PC-9 (cell line): ENCODE data around the gene GAGE12H. TPM values are rescaled to one million over a fixed set of nuclear protein-coding genes. Genes with fewer than 3 reads are reported as not detected.
"Not testable (repeated sequence)": the region's sequence is repeated elsewhere in the genome, so short reads cannot be mapped to it uniquely, and the experiment has no call there.

Source experiments
- BruUV-seq: library from RNA; stranded (reverse); fragments of 400-500 nt; replicated peaks from 2 replicates; lab custom pipeline; 2021; lab: Mats Ljungman, UMichigan
- CTCF ChIA-PET: fragments of 300-600 bp; sonication (Branson Sonifier 250); formaldehyde crosslinking; loops from one replicate; lab custom pipeline; 2022; ENCODE audit warnings: antibody characterized with exemption; lab: Charles Lee
- POLR2A ChIA-PET: fragments of 300-600 bp; sonication (Branson Sonifier 250); formaldehyde crosslinking; loops from one replicate; lab custom pipeline; 2022; ENCODE audit warnings: antibody characterized with exemption; ENCODE audit not compliant: unreplicated experiment; lab: Charles Lee
- DNase-seq, 2 experiments: peaks; one replicate each; pipeline versions ENCODE4 v3.0.0 to v3.0.0-alpha.2; 2015 to 2022; ENCODE audit warnings: mixed read lengths in 1 of 2
- H2AFZ ChIP-seq: fragments of 200-600 bp; sonication (generic); 2 replicates; pipeline ENCODE4 v1.8.1; 2017; ENCODE audit warnings: antibody characterized with exemption
- H3F3A ChIP-seq: fragments of 200-600 bp; sonication (generic); 2 replicates; pipeline ENCODE4 v1.8.1; 2017; ENCODE audit warnings: antibody characterized with exemption, mild to moderate bottlenecking, low read depth; ENCODE audit not compliant: insufficient read depth
- H3K27ac ChIP-seq: fragments of 200-600 bp; sonication (generic); 2 replicates; pipeline ENCODE4 v1.6.1; 2016; ENCODE audit warnings: mixed run types
- H3K27me3 ChIP-seq: fragments of 200-600 bp; sonication (generic); 2 replicates; pipeline ENCODE4 v1.6.1; 2016; ENCODE audit warnings: low read depth, mixed run types; ENCODE audit not compliant: insufficient read depth
- H3K36me3 ChIP-seq: fragments of 200-600 bp; sonication (generic); 2 replicates; pipeline ENCODE4 v1.6.1; 2016; ENCODE audit warnings: low read depth, mixed run types
- H3K4me1 ChIP-seq: fragments of 200-600 bp; sonication (generic); replicated peaks from 2 replicates; pipeline ENCODE4 v1.6.1; 2016; ENCODE audit warnings: mixed run types; ENCODE audit not compliant: insufficient read depth
- H3K4me2 ChIP-seq: fragments of 200-600 bp; sonication (generic); 2 replicates; pipeline ENCODE4 v1.6.1; 2017; ENCODE audit warnings: mixed run types
- H3K4me3 ChIP-seq: fragments of 200-600 bp; sonication (generic); 2 replicates; pipeline ENCODE4 v1.6.1; 2016; ENCODE audit warnings: mixed run types
- H3K79me2 ChIP-seq: fragments of 200-600 bp; sonication (generic); 2 replicates; pipeline ENCODE4 v1.6.1; 2017; ENCODE audit warnings: low read depth, mixed run types
- H3K9me2 ChIP-seq: fragments of 200-600 bp; sonication (generic); 2 replicates; pipeline ENCODE4 v1.8.1; 2017; ENCODE audit warnings: mild to moderate bottlenecking; ENCODE audit not compliant: insufficient read depth
- H3K9me3 ChIP-seq: fragments of 200-600 bp; sonication (generic); 2 replicates; pipeline ENCODE4 v1.8.1; 2016; ENCODE audit warnings: low read depth; ENCODE audit not compliant: insufficient read depth
- H4K20me1 ChIP-seq: fragments of 200-600 bp; sonication (generic); 2 replicates; pipeline ENCODE4 v1.8.1; 2017; ENCODE audit not compliant: insufficient read depth
- intact Hi-C: fragments of 100-400 bp; cut with micrococcal nuclease; formaldehyde crosslinking; loops from one replicate; pipeline ENCODE4 v1.10.0; 2022; ENCODE audit not compliant: unreplicated experiment
- total RNA-seq: library from RNA; stranded (reverse); gene quantifications from 2 replicates; pipeline ENCODE4 v1.2.3, GENCODE V29; 2021

Gene GAGE12H
- total RNA-seq, 1 experiment from 2014 or later: not detected

- H3K79me2 ChIP-seq, H3K4me1 ChIP-seq, POLR2A ChIA-PET, H2AFZ ChIP-seq, H3F3A ChIP-seq, H3K4me2 ChIP-seq, H3K27ac ChIP-seq, H3K9me2 ChIP-seq, H4K20me1 ChIP-seq, H3K9me3 ChIP-seq, intact Hi-C loops, H3K4me3 ChIP-seq, BruUV-seq, H3K36me3 ChIP-seq, H3K27me3 ChIP-seq, DNase-seq, CTCF ChIA-PET: not testable (repeated sequence)
Measured at GRCh38 chrX:49570100-49570499, 9.6 kb upstream of the GAGE12H start, which contains the start of gene GAGE12G. Gene GAGE12G, plus strand, starts transcription at chrX:49570400. Its CDS starts 1,155 bp downstream, at chrX:49571555.

- H3K27ac ChIP-seq, POLR2A ChIA-PET, H3F3A ChIP-seq, intact Hi-C loops, H3K79me2 ChIP-seq, DNase-seq, H3K9me3 ChIP-seq, H3K4me1 ChIP-seq, H4K20me1 ChIP-seq, H3K27me3 ChIP-seq, BruUV-seq, CTCF ChIA-PET, H3K36me3 ChIP-seq, H3K4me3 ChIP-seq, H3K4me2 ChIP-seq, H2AFZ ChIP-seq, H3K9me2 ChIP-seq: not testable (repeated sequence)
Measured at GRCh38 chrX:49589196-49589595, 9.4 kb downstream of the GAGE12H start, which contains the start of gene GAGE2A. Gene GAGE2A, plus strand, starts transcription at chrX:49589496. Its CDS starts 1,155 bp downstream, at chrX:49590651.

GRCh38 chrX:49589769-49590478 is 10.2 kb downstream of the GAGE12H start:
- H3K9me2 ChIP-seq, H2AFZ ChIP-seq, H3K79me2 ChIP-seq, H3K27ac ChIP-seq, H3K4me2 ChIP-seq, POLR2A ChIA-PET, H3K27me3 ChIP-seq, intact Hi-C loops, H4K20me1 ChIP-seq, H3K9me3 ChIP-seq, H3F3A ChIP-seq, H3K36me3 ChIP-seq, H3K4me1 ChIP-seq, CTCF ChIA-PET, BruUV-seq, H3K4me3 ChIP-seq, DNase-seq: not testable (repeated sequence)

GRCh38 chrX:49590488-49590887 is 10.7 kb downstream of the GAGE12H start:
- H3K36me3 ChIP-seq, H3K9me2 ChIP-seq, DNase-seq, POLR2A ChIA-PET, H4K20me1 ChIP-seq, H3K4me3 ChIP-seq, H3K9me3 ChIP-seq, H3F3A ChIP-seq, H3K27ac ChIP-seq, BruUV-seq, CTCF ChIA-PET, H3K27me3 ChIP-seq, H3K4me2 ChIP-seq, H3K4me1 ChIP-seq, H2AFZ ChIP-seq, intact Hi-C loops, H3K79me2 ChIP-seq: not testable (repeated sequence)

- H3K27me3 ChIP-seq, H3K4me2 ChIP-seq, DNase-seq, BruUV-seq, H4K20me1 ChIP-seq, H3K4me3 ChIP-seq, H3K9me3 ChIP-seq, H3F3A ChIP-seq, H3K36me3 ChIP-seq, POLR2A ChIA-PET, H3K4me1 ChIP-seq, H3K9me2 ChIP-seq, intact Hi-C loops, CTCF ChIA-PET, H2AFZ ChIP-seq, H3K79me2 ChIP-seq, H3K27ac ChIP-seq: not testable (repeated sequence)
Measured at GRCh38 chrX:49598720-49599119, 19.0 kb downstream of the GAGE12H start, which contains the start of gene GAGE1. Gene GAGE1, plus strand, starts transcription at chrX:49599020. Its CDS starts 1,155 bp downstream, at chrX:49600175.
